Endothelial cell of umbilical vein (primary cell): ENCODE measurements around the gene ADAMTSL2. TPM values are rescaled to one million over a fixed set of nuclear protein-coding genes. Genes with fewer than 3 reads are reported as not detected.

Source experiments
- BruUV-seq: library from RNA; stranded (reverse); fragments of 400-500 nt; replicated peaks from 2 replicates; lab custom pipeline; 2021; lab: Mats Ljungman, UMichigan
- CTCF ChIA-PET: fragments of 300-600, 350-600 bp; sonication (Branson Sonifier 250); formaldehyde crosslinking; loops from one replicate; lab custom pipeline; 2021; ENCODE audit warnings: antibody characterized with exemption, inconsistent platforms; lab: Charles Lee
- POLR2A ChIA-PET: fragments of 300-600, 350-600 bp; sonication (Branson Sonifier 250); formaldehyde crosslinking; loops from one replicate; lab custom pipeline; 2021; ENCODE audit warnings: antibody characterized with exemption, inconsistent platforms; lab: Charles Lee
- DNase-seq: peaks from one replicate; pipeline ENCODE4 v3.0.0-alpha.2; 2011; ENCODE audit warnings: low read depth, low spot score
- FAIRE-seq: peaks from 2 replicates; lab custom pipeline; 2011; peaks lifted over from hg19 to GRCh38; lab: Jason Lieb, UNC
- H2AFZ ChIP-seq: 2 replicates; pipeline ENCODE4 v1.6.0; 2012; ENCODE audit warnings: low read depth, low read length, control low read depth, inconsistent platforms
- H3K27ac ChIP-seq: 2 replicates; pipeline ENCODE4 v1.5.1; 2011; ENCODE audit warnings: low read depth, mild to moderate bottlenecking, control low read depth, low read length, moderate library complexity; ENCODE audit not compliant: insufficient read depth
- H3K27me3 ChIP-seq, 2 experiments: 2 replicates each; pipeline versions ENCODE4 v1.6.0 to v1.6.1; 2011; ENCODE audit warnings: low read length in 2 of 2, mixed read lengths in 1 of 2; ENCODE audit not compliant: control insufficient read depth in 2 of 2, insufficient read depth in 2 of 2
- H3K36me3 ChIP-seq, 2 experiments: 2 replicates in 1 of 2; 3 replicates in 1 of 2; pipeline ENCODE4 v1.5.1; 2011; ENCODE audit warnings: low read length in 2 of 2, mild to moderate bottlenecking in 1 of 2, moderate library complexity in 1 of 2; ENCODE audit not compliant: control insufficient read depth in 2 of 2, insufficient read depth in 2 of 2; ENCODE audit errors: extremely low read depth in 1 of 2
- H3K4me1 ChIP-seq: 3 replicates; pipeline ENCODE4 v1.5.1; 2011; ENCODE audit warnings: mild to moderate bottlenecking, low read length; ENCODE audit not compliant: control insufficient read depth, insufficient read depth; ENCODE audit errors: extremely low read depth
- H3K4me2 ChIP-seq: 2 replicates; pipeline ENCODE4 v1.6.1; 2011; ENCODE audit warnings: low read length, control low read depth, mixed read lengths; ENCODE audit not compliant: insufficient read depth
- H3K4me3 ChIP-seq, 3 experiments: fragments of 200-600 bp in 1 of 3; sonication (generic), shearing (Covaris generic) in 1 of 3; replicated peaks in 1 of 3; 2 replicates each; pipeline ENCODE4 v1.5.1; 2011 to 2016; ENCODE audit warnings: control low read depth in 3 of 3, low read length in 3 of 3, mild to moderate bottlenecking in 2 of 3, inconsistent platforms in 1 of 3, low read depth in 1 of 3, moderate library complexity in 1 of 3; ENCODE audit not compliant: insufficient read depth in 1 of 3
- H3K79me2 ChIP-seq: 2 replicates; pipeline ENCODE4 v1.6.0; 2012; ENCODE audit warnings: low read length, inconsistent platforms; ENCODE audit not compliant: control insufficient read depth, insufficient read depth
- H3K9ac ChIP-seq: replicated peaks from 2 replicates; pipeline ENCODE3; 2011; ENCODE audit warnings: low read length, control low read depth; ENCODE audit not compliant: insufficient read depth; ENCODE audit errors: extremely low read depth
- H3K9me1 ChIP-seq: replicated peaks from 3 replicates; pipeline ENCODE4 v1.6.0; 2011; ENCODE audit warnings: mild to moderate bottlenecking, low read length; ENCODE audit not compliant: control insufficient read depth, insufficient read depth; ENCODE audit errors: extremely low read depth
- H3K9me3 ChIP-seq: replicated peaks from 2 replicates; pipeline ENCODE4 v1.5.1; 2012; ENCODE audit warnings: low read length, inconsistent platforms; ENCODE audit not compliant: control insufficient read depth, insufficient read depth
- H4K20me1 ChIP-seq: replicated peaks from 2 replicates; pipeline ENCODE3; 2011; ENCODE audit warnings: mild to moderate bottlenecking, low read length; ENCODE audit not compliant: control insufficient read depth, insufficient read depth; ENCODE audit errors: extremely low read depth
- CTCF ChIP-seq, 2 donors: IDR thresholded peaks; 1 replicate in 1 of 2; 2 replicates in 1 of 2; pipeline ENCODE4 v1.5.1; 2011; ENCODE audit warnings: low read length in 2 of 2, mild to moderate bottlenecking in 2 of 2, moderate library complexity in 2 of 2, control low read depth in 1 of 2, inconsistent platforms in 1 of 2, low read depth in 1 of 2; ENCODE audit not compliant: insufficient read depth in 1 of 2; ENCODE audit errors: extremely low read depth in 1 of 2
- EZH2 ChIP-seq: IDR thresholded peaks from 2 replicates; pipeline ENCODE4 v1.6.1; 2012; ENCODE audit warnings: borderline replicate concordance, low read depth, mild to moderate bottlenecking, moderate library complexity, low read length, inconsistent platforms; ENCODE audit not compliant: severe bottlenecking
- GATA2 ChIP-seq: IDR thresholded peaks from 2 replicates; pipeline ENCODE4 v1.7.0; 2011; ENCODE audit warnings: low read depth, mild to moderate bottlenecking, moderate library complexity, mixed read lengths, low read length; ENCODE audit not compliant: insufficient read length, insufficient read depth
- JUN ChIP-seq: IDR thresholded peaks from 2 replicates; pipeline ENCODE4 v1.6.1; 2011; ENCODE audit warnings: borderline replicate concordance, low read depth; ENCODE audit not compliant: insufficient read length, insufficient read depth
- MAX ChIP-seq: IDR thresholded peaks from 2 replicates; pipeline ENCODE4 v1.6.1; 2011; ENCODE audit not compliant: insufficient read depth, insufficient read length
- POLR2A ChIP-seq: IDR thresholded peaks from 2 replicates; pipeline ENCODE4 v1.6.1; 2012; ENCODE audit warnings: low read depth, mild to moderate bottlenecking, control low read depth, low read length
- POLR2AphosphoS5 ChIP-seq: IDR thresholded peaks from 2 replicates; pipeline ENCODE4 v1.6.1; 2012; ENCODE audit warnings: low read depth, mild to moderate bottlenecking, control low read depth, low read length, moderate library complexity; ENCODE audit not compliant: insufficient read depth
- dilution Hi-C: fragments of 300-500 bp; cut with MboI; formaldehyde crosslinking; loops from one replicate; pipeline ENCODE4 v1.15.0; 2019; ENCODE audit warnings: low sequenced_read_pairs; ENCODE audit not compliant: extremely low pct_ligation_motif_present
- intact Hi-C: fragments of 100-400 bp; cut with micrococcal nuclease; formaldehyde crosslinking; loops from one replicate; pipeline ENCODE4 v1.10.0; 2022
- polyA plus RNA-seq, 4 experiments: library from polyadenylated mRNA; depleted of rRNA in 3 of 4; stranded (reverse) in 3 of 4; unstranded in 1 of 4; fragments of >200 nt; gene quantifications; 2 replicates each; pipeline versions ENCODE4 v1.2.1 to v1.2.3, GENCODE V29; 2011 to 2012; ENCODE audit warnings: missing spikeins in 1 of 4
- total RNA-seq: library from RNA; stranded (reverse); gene quantifications from 2 replicates; pipeline ENCODE4 v1.2.3, GENCODE V29; 2021

The ADAMTSL2 gene
- total and polyA plus RNA-seq, 2 donors (not counting 3 experiments of a cell fraction or from before 2014, with no cell fraction given) = not detected

GRCh38 chr9:133571391-133571890, 36.9 kb downstream of the ADAMTSL2 start:
- no peaks in the 10 kb centered on the region for H3K9me3 ChIP-seq
- no peak overlapping the region for H3K4me3 ChIP-seq
- intact Hi-C loops (no loop called here), dilution Hi-C loops (no loop called here)
- TF ChIP-seq GATA2 (no peak), POLR2AphosphoS5 (no peak), POLR2A (no peak), EZH2 (no peak), JUN (no peak), CTCF (IDR thresholded peaks at IDR 0.05; ENCODE audit: extremely low read depth in 1 of 2, insufficient read depth in 1 of 2, low read depth in 1 of 2, low read length in 2 of 2) (no peak), MAX (no peak)
- H2AFZ ChIP-seq = no peak overlapping the region
- no peak overlapping the region for H3K4me2 ChIP-seq
- no TSS peak for BruUV-seq
- no peak overlapping the region for H3K27ac ChIP-seq
- ChIA-PET CTCF (interaction anchor here (1.9 kb wide), 1 partner anchor 9 kb away, joined by 5 read pairs; no protein-coding TSS in a partner anchor), POLR2A (no interaction called here)
- no peaks in the 10 kb centered on the region for H3K79me2 ChIP-seq
- H4K20me1 ChIP-seq = no peaks in the 10 kb centered on the region
- no peak for FAIRE-seq
- no peaks in the 10 kb centered on the region for H3K27me3 ChIP-seq
- no peaks in the 10 kb centered on the region for H3K9me1 ChIP-seq
- no peak overlapping the region for H3K9ac ChIP-seq
- H3K36me3 ChIP-seq = no peaks in the 10 kb centered on the region
- no peaks in the 10 kb centered on the region for H3K4me1 ChIP-seq
- DNase-seq = no peak
